H9 (cell line): Measurements from ENCODE around the gene ICE1. TPM values are rescaled to one million over a fixed set of nuclear protein-coding genes. Genes with fewer than 3 reads are reported as not detected.

Source experiments
- DNase-seq: peaks from one replicate; pipeline ENCODE4 v3.0.0-alpha.2; 2017
- H2AFZ ChIP-seq: one replicate; pipeline ENCODE4 v1.6.1; 2013; ENCODE audit warnings: mild to moderate bottlenecking, low read length, control low read depth, moderate library complexity
- H2AK5ac ChIP-seq: 2 replicates; pipeline ENCODE4 v1.6.1; 2013; ENCODE audit warnings: low read length, control low read depth, mixed read lengths; ENCODE audit not compliant: insufficient read length
- H2BK120ac ChIP-seq: one replicate; pipeline ENCODE4 v1.6.1; 2013; ENCODE audit warnings: low read depth, mild to moderate bottlenecking, low read length, control low read depth, inconsistent platforms; ENCODE audit not compliant: poor library complexity, severe bottlenecking
- H2BK12ac ChIP-seq: 2 replicates; pipeline ENCODE4 v1.6.1; 2013; ENCODE audit warnings: low read length, control low read depth, mixed read lengths, low read depth; ENCODE audit not compliant: insufficient read length
- H2BK15ac ChIP-seq: 2 replicates; pipeline ENCODE4 v1.6.1; 2013; ENCODE audit warnings: low read depth, low read length, control low read depth
- H2BK20ac ChIP-seq: one replicate; pipeline ENCODE4 v1.6.1; 2013; ENCODE audit warnings: low read depth, mild to moderate bottlenecking, low read length, control low read depth, inconsistent platforms; ENCODE audit not compliant: poor library complexity, severe bottlenecking
- H2BK5ac ChIP-seq: 2 replicates; pipeline ENCODE4 v1.6.1; 2013; ENCODE audit warnings: low read length, control low read depth, mixed read lengths; ENCODE audit not compliant: insufficient read length
- H3K14ac ChIP-seq: 2 replicates; pipeline ENCODE4 v1.6.1; 2013; ENCODE audit warnings: low read length, control low read depth; ENCODE audit not compliant: insufficient read depth
- H3K18ac ChIP-seq: 2 replicates; pipeline ENCODE4 v1.6.1; 2013; ENCODE audit warnings: low read depth, mild to moderate bottlenecking, mixed read lengths, low read length, control low read depth; ENCODE audit not compliant: insufficient read length
- H3K23ac ChIP-seq: 2 replicates; pipeline ENCODE4 v1.6.1; 2013; ENCODE audit warnings: low read length, control low read depth, mixed read lengths, low read depth; ENCODE audit not compliant: insufficient read length
- H3K23me2 ChIP-seq: 2 replicates; pipeline ENCODE4 v1.6.1; 2013; ENCODE audit warnings: low read depth, mild to moderate bottlenecking, mixed read lengths, low read length, control low read depth; ENCODE audit not compliant: insufficient read length, poor library complexity, severe bottlenecking
- H3K27ac ChIP-seq: 2 replicates; pipeline ENCODE4 v1.5.1; 2013; ENCODE audit warnings: low read length, control low read depth, mixed read lengths, low read depth; ENCODE audit not compliant: insufficient read length
- H3K27me3 ChIP-seq: 2 replicates; pipeline ENCODE4 v1.6.1; 2013; ENCODE audit warnings: low read length, control low read depth, inconsistent platforms; ENCODE audit not compliant: insufficient read depth
- H3K4ac ChIP-seq: 2 replicates; pipeline ENCODE4 v1.6.1; 2013; ENCODE audit warnings: low read depth, mild to moderate bottlenecking, control low read depth, inconsistent platforms, low read length, moderate library complexity
- H3K4me1 ChIP-seq: 2 replicates; pipeline ENCODE4 v1.6.1; 2013; ENCODE audit warnings: low read length, control low read depth, inconsistent platforms; ENCODE audit not compliant: insufficient read depth
- H3K4me2 ChIP-seq: 2 replicates; pipeline ENCODE4 v1.6.1; 2013; ENCODE audit warnings: low read length, control low read depth, mixed read lengths; ENCODE audit not compliant: insufficient read length, insufficient read depth
- H3K56ac ChIP-seq: 2 replicates; pipeline ENCODE4 v1.6.1; 2013; ENCODE audit warnings: low read depth, mild to moderate bottlenecking, mixed read lengths, low read length, control low read depth; ENCODE audit not compliant: insufficient read length
- H3K79me1 ChIP-seq: 2 replicates; pipeline ENCODE4 v1.6.1; 2013; ENCODE audit warnings: low read depth, mild to moderate bottlenecking, moderate library complexity, low read length, control low read depth, inconsistent platforms; ENCODE audit not compliant: insufficient read depth, poor library complexity, severe bottlenecking
- H3K79me2 ChIP-seq: 2 replicates; pipeline ENCODE4 v1.6.1; 2013; ENCODE audit warnings: low read length, control low read depth, inconsistent platforms; ENCODE audit not compliant: insufficient read depth
- H3K9ac ChIP-seq: 2 replicates; pipeline ENCODE4 v1.6.1; 2013; ENCODE audit warnings: low read length, control low read depth, mixed read lengths; ENCODE audit not compliant: insufficient read length; ENCODE audit errors: extremely low read depth
- H3K9me3 ChIP-seq: one replicate; pipeline ENCODE4 v1.6.1; 2013; ENCODE audit warnings: low read depth, low read length, inconsistent platforms; ENCODE audit not compliant: control insufficient read depth
- H3T11ph ChIP-seq: one replicate; pipeline ENCODE4 v1.6.1; 2013; ENCODE audit warnings: mild to moderate bottlenecking, low read length, control low read depth, inconsistent platforms
- H4K20me1 ChIP-seq: one replicate; pipeline ENCODE4 v1.6.1; 2013; ENCODE audit not compliant: control insufficient read depth, insufficient read length, insufficient read depth
- H4K5ac ChIP-seq: 2 replicates; pipeline ENCODE4 v1.6.1; 2013; ENCODE audit warnings: low read depth, mild to moderate bottlenecking, mixed read lengths, low read length, control low read depth; ENCODE audit not compliant: insufficient read length
- H4K8ac ChIP-seq: replicated peaks from 2 replicates; pipeline ENCODE4 v1.6.1; 2013; ENCODE audit warnings: low read length, control low read depth, mixed read lengths, low read depth; ENCODE audit not compliant: insufficient read length
- H4K91ac ChIP-seq: 2 replicates; pipeline ENCODE4 v1.6.1; 2013; ENCODE audit warnings: low read depth, mild to moderate bottlenecking, moderate library complexity, mixed read lengths, low read length, control low read depth; ENCODE audit not compliant: insufficient read length
- H3K27ac Mint-ChIP-seq, 3 experiments: 2 replicates in 2 of 3; 3 replicates in 1 of 3; pipeline ENCODE4 v1.8.0; 2020 to 2021; ENCODE audit warnings: mixed read lengths in 3 of 3, mild to moderate bottlenecking in 1 of 3, moderate library complexity in 1 of 3
- H3K27me3 Mint-ChIP-seq: 2 replicates; pipeline ENCODE4 v1.8.0; 2021; ENCODE audit warnings: low read depth, mild to moderate bottlenecking, moderate library complexity, mixed read lengths
- H3K36me3 Mint-ChIP-seq, 3 experiments: 2 replicates in 2 of 3; 3 replicates in 1 of 3; pipeline ENCODE4 v1.8.0; 2020 to 2021; ENCODE audit warnings: low read depth in 3 of 3, mixed read lengths in 3 of 3; ENCODE audit not compliant: insufficient read depth in 1 of 3
- H3K4me1 Mint-ChIP-seq, 2 experiments: 2 replicates each; pipeline ENCODE4 v1.8.0; 2020; ENCODE audit warnings: mixed read lengths in 2 of 2
- H3K4me3 Mint-ChIP-seq, 2 experiments: 2 replicates in 1 of 2; 3 replicates in 1 of 2; pipeline ENCODE4 v1.8.0; 2020 to 2021; ENCODE audit warnings: mild to moderate bottlenecking in 2 of 2, mixed read lengths in 2 of 2, moderate library complexity in 1 of 2
- H3K9me3 Mint-ChIP-seq, 2 experiments: 2 replicates in 1 of 2; 3 replicates in 1 of 2; pipeline ENCODE4 v1.8.0; 2020; ENCODE audit warnings: mild to moderate bottlenecking in 2 of 2, mixed read lengths in 2 of 2, moderate library complexity in 1 of 2
- WGBS: extraction: QIAGEN DNeasy Blood & Tissue Kit; methylation state at CpG from one replicate; pipeline ENCODE4 v1.1.7; 2013; ENCODE audit warnings: missing lambda C conversion rate, low lambda C conversion rate, mixed read lengths; ENCODE audit not compliant: insufficient read length; ENCODE audit errors: extremely low coverage; 5-methylcytosine and 5-hydroxymethylcytosine counted together
- total RNA-seq: library from RNA; stranded (reverse); gene quantifications from 2 replicates; pipeline ENCODE4 v1.2.1, GENCODE V29; 2021
- TF ChIP-seq, protein P1 (sequence below): fragments of 200-600 bp; sonication (generic); conservative IDR thresholded peaks from 3 replicates; pipeline ENCODE4 v1.8.0; 2021; ENCODE audit warnings: antibody characterized with exemption, mild to moderate bottlenecking

Gene ICE1
- total RNA-seq, 1 experiment from 2014 or later = 45.1 TPM

DNA sequence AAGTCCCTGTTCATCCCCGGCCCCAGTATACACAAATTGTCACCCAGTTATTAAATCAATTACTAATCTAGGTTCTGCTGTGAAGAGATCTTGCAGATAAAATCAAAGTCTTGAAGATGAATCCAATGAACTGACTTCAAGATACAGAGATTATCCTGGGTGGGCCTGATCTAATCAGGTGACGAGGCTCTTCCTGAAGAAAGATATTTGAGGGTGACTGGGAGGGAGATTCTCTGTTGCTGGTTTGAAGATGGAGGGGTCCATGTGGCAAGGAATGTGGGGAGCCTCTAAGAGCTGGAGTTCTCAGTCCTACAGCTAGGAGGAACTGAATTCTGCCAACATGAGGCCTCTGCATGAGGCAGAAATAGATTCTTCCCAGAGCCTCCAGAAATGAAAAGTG is 36.1 kb upstream of the ICE1 start:
- Histone ChIP-seq H3T11ph (no peak overlapping the region), H3K27me3 (no peaks in the 10 kb centered on the region), H2BK15ac (no peak overlapping the region), H3K4me2 (no peak overlapping the region), H2BK5ac (no peak overlapping the region), H3K9me3 (no peaks in the 10 kb centered on the region), H3K18ac (no peak overlapping the region), H3K27ac (no peak overlapping the region), H3K4me1 (no peaks in the 10 kb centered on the region), H3K14ac (no peak overlapping the region), H2BK20ac (no peak overlapping the region), H3K79me2 (no peaks in the 10 kb centered on the region), H4K91ac (no peak overlapping the region), H3K23ac (no peak overlapping the region), H2BK12ac (no peak overlapping the region), H3K79me1 (no peaks in the 10 kb centered on the region), H2BK120ac (no peak overlapping the region), H3K9ac (no peak overlapping the region), H3K56ac (no peak overlapping the region), H4K5ac (no peak overlapping the region), H2AK5ac (no peak overlapping the region), H3K23me2 (no peaks in the 10 kb centered on the region), H4K8ac (no peak overlapping the region), H2AFZ (no peak overlapping the region), H3K4ac (no peak overlapping the region), H4K20me1 (no peaks in the 10 kb centered on the region)
- H3K36me3 Mint-ChIP-seq = peaks cover 0 to 13% (median 0%) of the 10 kb centered on the region in 3 experiments; a peak in 3 of 7 replicates
- no peak overlapping the region for H3K27ac Mint-ChIP-seq
- H3K27me3 Mint-ChIP-seq = peaks cover 2% of the 10 kb centered on the region; the same call in 1 of the 2 replicates
- peaks cover 17% of the 10 kb centered on the region in 2 experiments for H3K4me1 Mint-ChIP-seq
- no peaks in the 10 kb centered on the region for H3K9me3 Mint-ChIP-seq
- no CpG with 5 or more reads among the region's 2 CpGs for WGBS
- DNase-seq = no peak
- TF ChIP-seq, protein P1, sequence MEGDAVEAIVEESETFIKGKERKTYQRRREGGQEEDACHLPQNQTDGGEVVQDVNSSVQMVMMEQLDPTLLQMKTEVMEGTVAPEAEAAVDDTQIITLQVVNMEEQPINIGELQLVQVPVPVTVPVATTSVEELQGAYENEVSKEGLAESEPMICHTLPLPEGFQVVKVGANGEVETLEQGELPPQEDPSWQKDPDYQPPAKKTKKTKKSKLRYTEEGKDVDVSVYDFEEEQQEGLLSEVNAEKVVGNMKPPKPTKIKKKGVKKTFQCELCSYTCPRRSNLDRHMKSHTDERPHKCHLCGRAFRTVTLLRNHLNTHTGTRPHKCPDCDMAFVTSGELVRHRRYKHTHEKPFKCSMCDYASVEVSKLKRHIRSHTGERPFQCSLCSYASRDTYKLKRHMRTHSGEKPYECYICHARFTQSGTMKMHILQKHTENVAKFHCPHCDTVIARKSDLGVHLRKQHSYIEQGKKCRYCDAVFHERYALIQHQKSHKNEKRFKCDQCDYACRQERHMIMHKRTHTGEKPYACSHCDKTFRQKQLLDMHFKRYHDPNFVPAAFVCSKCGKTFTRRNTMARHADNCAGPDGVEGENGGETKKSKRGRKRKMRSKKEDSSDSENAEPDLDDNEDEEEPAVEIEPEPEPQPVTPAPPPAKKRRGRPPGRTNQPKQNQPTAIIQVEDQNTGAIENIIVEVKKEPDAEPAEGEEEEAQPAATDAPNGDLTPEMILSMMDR = no peak
- no peak overlapping the region for H3K4me3 Mint-ChIP-seq
